H1 (cell line): ENCODE results near the gene L3MBTL4. TPM values are rescaled to one million over a fixed set of nuclear protein-coding genes. Genes with fewer than 3 reads are reported as not detected.

Source experiments
- CTCF ChIA-PET: fragments of 300-600 bp; sonication (Branson Sonifier 250); formaldehyde crosslinking; loops from one replicate; lab custom pipeline; 2021; ENCODE audit not compliant: partially characterized antibody; lab: Charles Lee
- POLR2A ChIA-PET: fragments of 300-600 bp; sonication (Branson Sonifier 250); formaldehyde crosslinking; loops from one replicate; lab custom pipeline; 2021; ENCODE audit warnings: inconsistent platforms; ENCODE audit not compliant: partially characterized antibody; lab: Charles Lee
- DNase-seq, 2 experiments: peaks; one replicate each; pipeline versions ENCODE4 v3.0.0 to v3.0.0-alpha.2; 2010 to 2022; ENCODE audit warnings: low spot score in 2 of 2, low read depth in 1 of 2, mixed read lengths in 1 of 2
- FAIRE-seq: peaks from 2 replicates; lab custom pipeline; 2011; peaks lifted over from hg19 to GRCh38; lab: Jason Lieb, UNC
- H2AFZ ChIP-seq: 2 replicates; pipeline ENCODE4 v1.8.1; 2012; ENCODE audit warnings: low read length, inconsistent platforms
- H2AK5ac ChIP-seq: 2 replicates; pipeline ENCODE4 v1.6.1; 2013; ENCODE audit warnings: low read depth, low read length
- H2BK120ac ChIP-seq: replicated peaks from 2 replicates; pipeline ENCODE3; 2013; ENCODE audit warnings: low read depth, low read length, inconsistent platforms
- H2BK12ac ChIP-seq: 2 replicates; pipeline ENCODE4 v1.6.1; 2013; ENCODE audit warnings: low read depth, low read length
- H2BK15ac ChIP-seq: 2 replicates; pipeline ENCODE4 v1.6.1; 2013; ENCODE audit warnings: low read length
- H2BK20ac ChIP-seq: 2 replicates; pipeline ENCODE4 v1.6.1; 2013; ENCODE audit warnings: low read length
- H2BK5ac ChIP-seq: 2 replicates; pipeline ENCODE4 v1.6.1; 2013; ENCODE audit warnings: low read depth, low read length
- H3K14ac ChIP-seq: 2 replicates; pipeline ENCODE4 v1.6.1; 2013; ENCODE audit warnings: inconsistent platforms; ENCODE audit not compliant: insufficient read length
- H3K18ac ChIP-seq: 2 replicates; pipeline ENCODE4 v1.6.1; 2013; ENCODE audit warnings: low read length; ENCODE audit errors: extremely low read depth
- H3K23ac ChIP-seq: 2 replicates; pipeline ENCODE4 v1.6.1; 2013; ENCODE audit warnings: inconsistent platforms; ENCODE audit not compliant: insufficient read length
- H3K23me2 ChIP-seq: 2 replicates; pipeline ENCODE4 v1.6.1; 2013; ENCODE audit warnings: low read depth, low read length
- H3K27ac ChIP-seq: 2 replicates; pipeline ENCODE4 v1.6.1; 2011; ENCODE audit warnings: low read depth, low read length, inconsistent platforms
- H3K27me3 ChIP-seq, 4 experiments: replicated peaks in 1 of 4; 1 replicate in 1 of 4; 2 replicates in 3 of 4; pipeline versions ENCODE4 v1.6.1 to v1.8.1; 2011 to 2013; ENCODE audit warnings: low read length in 3 of 4, mild to moderate bottlenecking in 3 of 4, inconsistent platforms in 2 of 4, mixed read lengths in 2 of 4, moderate library complexity in 1 of 4; ENCODE audit not compliant: control insufficient read depth in 3 of 4, insufficient read depth in 3 of 4; ENCODE audit errors: extremely low read depth in 1 of 4
- H3K36me3 ChIP-seq, 4 experiments: 2 replicates each; pipeline versions ENCODE4 v1.6.1 to v1.8.1; 2011 to 2013; ENCODE audit warnings: mild to moderate bottlenecking in 4 of 4, low read length in 3 of 4, moderate library complexity in 2 of 4, control low read depth in 1 of 4, inconsistent platforms in 1 of 4; ENCODE audit not compliant: insufficient read depth in 4 of 4, control insufficient read depth in 2 of 4
- H3K4ac ChIP-seq: replicated peaks from 2 replicates; pipeline ENCODE3; 2013; ENCODE audit warnings: low read length, low read depth, mixed read lengths, inconsistent platforms; ENCODE audit not compliant: insufficient read length
- H3K4me1 ChIP-seq, 4 experiments: replicated peaks in 1 of 4; 1 replicate in 1 of 4; 2 replicates in 3 of 4; pipeline versions ENCODE4 v1.6.1 to v1.8.1; 2011 to 2013; ENCODE audit warnings: low read length in 3 of 4, inconsistent platforms in 2 of 4, mixed read lengths in 1 of 4; ENCODE audit not compliant: insufficient read depth in 4 of 4, control insufficient read depth in 3 of 4
- H3K4me2 ChIP-seq, 2 experiments: 2 replicates each; pipeline versions ENCODE4 v1.6.1 to v1.8.1; 2011 to 2013; ENCODE audit warnings: low read depth in 2 of 2, low read length in 2 of 2, control low read depth in 1 of 2, inconsistent platforms in 1 of 2, mild to moderate bottlenecking in 1 of 2; ENCODE audit not compliant: insufficient read depth in 1 of 2
- H3K4me3 ChIP-seq, 4 experiments: fragments of 200-600, 300-600 bp in 1 of 4; sonication (generic), shearing (Covaris generic), sonication (Bioruptor Twin) in 1 of 4; 2 replicates each; pipeline versions ENCODE4 v1.5.1 to v1.8.1; 2011 to 2016; ENCODE audit warnings: low read length in 4 of 4, low read depth in 3 of 4, control low read depth in 2 of 4, inconsistent platforms in 2 of 4, mild to moderate bottlenecking in 2 of 4, mixed read lengths in 1 of 4, moderate library complexity in 1 of 4; ENCODE audit not compliant: insufficient read depth in 2 of 4; ENCODE audit errors: extremely low read depth in 1 of 4
- H3K56ac ChIP-seq: replicated peaks from 2 replicates; pipeline ENCODE3; 2013; ENCODE audit warnings: low read depth, mild to moderate bottlenecking, mixed read lengths, low read length, inconsistent platforms; ENCODE audit not compliant: insufficient read length
- H3K79me1 ChIP-seq: 2 replicates; pipeline ENCODE4 v1.6.1; 2013; ENCODE audit warnings: low read depth, low read length, control low read depth
- H3K79me2 ChIP-seq, 2 experiments: 2 replicates each; pipeline versions ENCODE4 v1.6.1 to v1.8.1; 2012 to 2013; ENCODE audit warnings: low read length in 2 of 2, mild to moderate bottlenecking in 2 of 2, inconsistent platforms in 1 of 2; ENCODE audit not compliant: insufficient read depth in 2 of 2, control insufficient read depth in 1 of 2
- H3K9ac ChIP-seq, 4 experiments: replicated peaks in 1 of 4; 1 replicate in 1 of 4; 2 replicates in 3 of 4; pipeline versions ENCODE4 v1.6.1 to v1.8.1; 2011 to 2013; ENCODE audit warnings: low read depth in 3 of 4, low read length in 3 of 4, control low read depth in 2 of 4, mild to moderate bottlenecking in 2 of 4, moderate library complexity in 2 of 4, inconsistent platforms in 1 of 4; ENCODE audit errors: extremely low read depth in 1 of 4
- H3K9me3 ChIP-seq, 2 experiments: 2 replicates each; pipeline versions ENCODE4 v1.6.1 to v1.8.1; 2012 to 2013; ENCODE audit warnings: mild to moderate bottlenecking in 2 of 2, moderate library complexity in 2 of 2, control low read depth in 1 of 2, inconsistent platforms in 1 of 2, low read depth in 1 of 2, low read length in 1 of 2, mixed read lengths in 1 of 2; ENCODE audit not compliant: insufficient read depth in 2 of 2
- H4K20me1 ChIP-seq, 2 experiments: replicated peaks in 1 of 2; 2 replicates each; pipeline versions ENCODE3 to v1.8.1; 2011 to 2013; ENCODE audit warnings: inconsistent platforms in 2 of 2, low read length in 2 of 2, mild to moderate bottlenecking in 1 of 2; ENCODE audit not compliant: insufficient read depth in 2 of 2, control insufficient read depth in 1 of 2
- H4K5ac ChIP-seq: 2 replicates; pipeline ENCODE4 v1.6.1; 2013; ENCODE audit warnings: low read length, low read depth, mixed read lengths, inconsistent platforms; ENCODE audit not compliant: insufficient read length
- H4K8ac ChIP-seq: 2 replicates; pipeline ENCODE4 v1.8.0; 2013; ENCODE audit warnings: mild to moderate bottlenecking, moderate library complexity, low read length, inconsistent platforms; ENCODE audit not compliant: insufficient read depth; ENCODE audit errors: extremely low read depth
- H4K91ac ChIP-seq: replicated peaks from 2 replicates; pipeline ENCODE3; 2013; ENCODE audit warnings: low read length, mixed read lengths, inconsistent platforms; ENCODE audit not compliant: insufficient read length
- BACH1 ChIP-seq: IDR thresholded peaks from 2 replicates; pipeline ENCODE4 v1.6.1; 2012; ENCODE audit warnings: low read length, improper control_type of control experiment
- GTF2F1 ChIP-seq: IDR thresholded peaks from 2 replicates; pipeline ENCODE4 v1.6.1; 2012; ENCODE audit warnings: low read depth, low read length, improper control_type of control experiment, borderline replicate concordance
- SRF ChIP-seq: IDR thresholded peaks from 2 replicates; pipeline ENCODE4 v1.6.1; 2011; ENCODE audit warnings: mild to moderate bottlenecking, low read depth, low read length, moderate library complexity
- TBP ChIP-seq: IDR thresholded peaks from 2 replicates; pipeline ENCODE4 v1.6.1; 2011; ENCODE audit warnings: low read depth, low read length, improper control_type of control experiment
- WGBS, 2 experiments: shearing (Covaris generic) in 1 of 2; methylation state at CpG; one replicate each; pipeline versions ENCODE4 v1.1.6 to v1.1.7; 2013 to 2015; ENCODE audit warnings: low lambda C conversion rate in 2 of 2, mixed read lengths in 2 of 2, inconsistent platforms in 1 of 2, low coverage in 1 of 2, missing lambda C conversion rate in 1 of 2; ENCODE audit not compliant: insufficient replicate concordance in 2 of 2, insufficient coverage in 1 of 2, insufficient read length in 1 of 2; ENCODE audit errors: extremely low coverage in 1 of 2, missing lambda C conversion rate in 1 of 2; 5-methylcytosine and 5-hydroxymethylcytosine counted together
- polyA plus RNA-seq, 7 experiments: library from polyadenylated mRNA; depleted of rRNA in 3 of 7; stranded (reverse) in 5 of 7; unstranded in 2 of 7; fragments of >200 nt in 5 of 7; fragments of 200-250 nt in 2 of 7; gene quantifications; 1 replicate in 5 of 7; 2 replicates in 1 of 7; 4 replicates in 1 of 7; pipeline versions ENCODE4 v1.2.1 to v1.2.3, GENCODE V29; 2011 to 2013; ENCODE audit warnings: missing spikeins in 2 of 7, mixed read lengths in 2 of 7
- total RNA-seq: library from RNA; stranded (reverse); fragmentation: NEBNext Ultra II Directional; extraction: Animal tissue kit (Norgen Biotek cat#: 25700); gene quantifications from 2 replicates; pipeline ENCODE4 v1.2.1, GENCODE V29; 2021

Gene L3MBTL4
- total and polyA plus RNA-seq, 2 of the 8 experiments (the other 6 are each of a cell fraction or from before 2014, with no cell fraction given) = 1.0 to 2.1 TPM

GRCh38 chr18:6269660-6270332 lies 144.9 kb downstream of the L3MBTL4 start:
- H3K4me3 ChIP-seq = no peak overlapping the region
- POLR2A ChIA-PET = no interaction called here
- no peak overlapping the region for H2BK20ac ChIP-seq
- H3K14ac ChIP-seq = no peak overlapping the region
- H3K79me1 ChIP-seq = no peaks in the 10 kb centered on the region
- H3K56ac ChIP-seq = no peak overlapping the region
- no peaks in the 10 kb centered on the region for H3K23me2 ChIP-seq
- no peak overlapping the region for H4K5ac ChIP-seq
- no peaks in the 10 kb centered on the region for H4K20me1 ChIP-seq
- no peak overlapping the region for H2BK12ac ChIP-seq
- H3K27ac ChIP-seq = no peak overlapping the region
- no peaks in the 10 kb centered on the region for H3K4me1 ChIP-seq
- H2BK5ac ChIP-seq = no peak overlapping the region
- no peak overlapping the region for H3K4ac ChIP-seq
- no peak overlapping the region for H3K23ac ChIP-seq
- H2AK5ac ChIP-seq = no peak overlapping the region
- H2BK120ac ChIP-seq = no peak overlapping the region
- H3K4me2 ChIP-seq = no peak overlapping the region
- no peak overlapping the region for H2BK15ac ChIP-seq
- H2AFZ ChIP-seq = no peak overlapping the region
- no peaks in the 10 kb centered on the region for H3K27me3 ChIP-seq
- no peaks in the 10 kb centered on the region for H3K79me2 ChIP-seq
- DNase-seq = no peak
- no peaks in the 10 kb centered on the region for H3K36me3 ChIP-seq
- H4K8ac ChIP-seq = no peak overlapping the region
- no peak for FAIRE-seq
- no peak overlapping the region for H3K9ac ChIP-seq
- no peaks in the 10 kb centered on the region for H3K9me3 ChIP-seq
- no peak overlapping the region for H3K18ac ChIP-seq
- CTCF ChIA-PET = interaction anchor here (1.2 to 1.5 kb wide), 2 partner anchors 12 to 51 kb away, joined by 3 to 4 read pairs; no protein-coding TSS in a partner anchor
- H4K91ac ChIP-seq = no peak overlapping the region
- WGBS, 2 experiments = 89% methylated on average over 12 of the region's 12 CpGs; no CpG with 5 or more reads in 1 of the 2 experiments
- TF ChIP-seq SRF (no peak), GTF2F1 (no peak), TBP (no peak), BACH1 (no peak)
